GM12874 (cell line): Measurements from ENCODE around the gene CAB39.

Experiments used
- TF ChIP-seq, protein P1 (sequence below): IDR thresholded peaks from 2 replicates; pipeline ENCODE4 v1.5.1; 2011; ENCODE audit warnings: low read depth, mild to moderate bottlenecking, control low read depth, low read length, moderate library complexity; ENCODE audit not compliant: insufficient read depth

Gene CAB39

GRCh38 chr2:230676546-230676945 is 36.1 kb upstream of the CAB39 start:
- TF ChIP-seq, protein P1, sequence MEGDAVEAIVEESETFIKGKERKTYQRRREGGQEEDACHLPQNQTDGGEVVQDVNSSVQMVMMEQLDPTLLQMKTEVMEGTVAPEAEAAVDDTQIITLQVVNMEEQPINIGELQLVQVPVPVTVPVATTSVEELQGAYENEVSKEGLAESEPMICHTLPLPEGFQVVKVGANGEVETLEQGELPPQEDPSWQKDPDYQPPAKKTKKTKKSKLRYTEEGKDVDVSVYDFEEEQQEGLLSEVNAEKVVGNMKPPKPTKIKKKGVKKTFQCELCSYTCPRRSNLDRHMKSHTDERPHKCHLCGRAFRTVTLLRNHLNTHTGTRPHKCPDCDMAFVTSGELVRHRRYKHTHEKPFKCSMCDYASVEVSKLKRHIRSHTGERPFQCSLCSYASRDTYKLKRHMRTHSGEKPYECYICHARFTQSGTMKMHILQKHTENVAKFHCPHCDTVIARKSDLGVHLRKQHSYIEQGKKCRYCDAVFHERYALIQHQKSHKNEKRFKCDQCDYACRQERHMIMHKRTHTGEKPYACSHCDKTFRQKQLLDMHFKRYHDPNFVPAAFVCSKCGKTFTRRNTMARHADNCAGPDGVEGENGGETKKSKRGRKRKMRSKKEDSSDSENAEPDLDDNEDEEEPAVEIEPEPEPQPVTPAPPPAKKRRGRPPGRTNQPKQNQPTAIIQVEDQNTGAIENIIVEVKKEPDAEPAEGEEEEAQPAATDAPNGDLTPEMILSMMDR = no peak

- TF ChIP-seq, protein P1 = no peak
These were observed 35.3 kb upstream of the CAB39 start for GRCh38 chr2:230677201-230677946.

DNA sequence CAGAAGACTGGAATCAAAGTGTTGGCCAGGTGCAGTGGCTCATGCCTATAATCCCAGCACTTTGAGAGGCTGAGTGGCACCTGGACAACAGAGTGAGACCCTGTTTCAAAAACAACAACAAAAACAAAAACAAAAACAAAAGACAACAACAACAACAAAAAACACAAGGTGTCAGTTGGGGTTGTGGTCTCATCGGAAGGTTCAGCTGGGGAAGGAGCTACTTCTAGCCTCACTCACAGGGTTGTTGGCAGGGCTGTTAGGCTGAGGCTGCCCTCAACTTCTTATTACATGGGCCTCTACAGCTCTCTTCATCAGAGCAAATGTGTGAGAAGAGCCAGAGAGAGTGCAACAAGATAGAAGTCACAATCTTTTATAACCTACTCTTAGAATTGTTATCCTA is 34.6 kb upstream of the CAB39 start:
- TF ChIP-seq, protein P1 = no peak

DNA sequence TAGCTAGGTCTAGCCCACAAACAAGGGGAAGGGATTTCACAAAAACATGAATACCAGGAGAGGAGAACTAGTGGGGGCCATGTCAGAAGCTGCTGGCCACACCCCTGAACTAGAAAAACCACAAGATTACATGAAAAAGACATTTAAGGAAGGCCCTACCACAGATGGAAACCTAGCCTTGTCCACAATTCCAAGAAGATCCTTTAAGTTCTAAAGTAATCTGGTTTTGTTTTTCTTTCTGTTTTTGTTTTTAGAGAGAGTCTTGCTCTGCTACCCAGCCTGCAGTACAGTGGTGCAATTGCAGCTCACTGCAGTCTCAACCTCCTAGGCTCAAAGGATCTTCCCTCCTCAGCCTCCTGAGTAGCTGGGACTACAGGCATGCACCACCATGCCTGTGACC is 34.2 kb upstream of the CAB39 start:
- TF ChIP-seq, protein P1 = no peak

DNA sequence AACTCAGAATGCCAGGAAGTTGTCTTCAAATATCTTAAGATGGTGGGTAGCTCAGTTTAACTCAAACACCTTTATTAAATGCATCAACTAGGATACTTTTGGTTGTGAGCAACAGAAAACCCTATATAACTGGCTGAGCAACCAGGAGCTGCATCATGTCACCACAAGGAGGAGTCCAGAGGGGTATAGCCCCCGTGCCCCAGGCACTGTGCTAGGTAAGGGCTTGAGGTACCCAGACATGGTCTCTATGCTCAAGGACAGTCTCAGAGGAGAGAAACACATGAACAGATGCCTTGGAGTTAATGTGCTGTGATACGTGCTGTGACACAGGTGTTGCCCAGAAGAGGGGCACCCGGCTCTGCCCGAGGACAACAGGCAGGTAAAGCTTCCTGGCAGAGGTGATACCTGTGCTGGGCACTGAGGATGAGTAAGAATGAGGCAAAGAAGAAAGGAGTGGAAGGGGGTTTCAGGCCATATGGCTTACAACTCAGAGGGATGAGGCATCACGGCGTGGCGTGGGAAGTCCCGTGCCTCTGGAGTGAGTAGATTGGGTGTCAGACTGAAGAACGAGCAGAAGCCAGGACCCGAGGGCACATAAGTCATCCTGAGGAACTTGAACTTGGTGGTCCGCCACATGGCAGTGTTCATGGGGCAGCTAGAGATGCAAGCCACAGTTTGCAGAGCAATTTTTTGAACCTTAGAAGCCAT is 32.0 kb upstream of the CAB39 start:
- TF ChIP-seq, protein P1 = no peak

DNA sequence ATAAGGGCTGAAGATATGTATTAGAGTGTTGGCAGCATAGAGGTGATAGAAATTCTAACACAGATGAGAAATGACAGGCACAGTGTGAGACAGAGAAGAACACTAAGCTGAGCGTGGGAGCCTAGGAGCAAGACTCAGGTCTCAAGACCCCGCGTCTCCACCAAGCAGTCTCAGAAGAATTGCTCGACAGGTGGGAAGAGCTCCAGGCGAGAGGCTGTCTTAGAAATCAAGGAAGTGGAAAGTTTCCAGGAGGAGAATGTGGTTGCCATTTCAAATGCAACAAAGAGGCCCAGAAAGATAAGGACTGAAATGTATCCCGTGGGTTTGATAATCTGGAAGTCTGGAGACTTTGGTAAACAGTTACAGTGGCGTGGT is 31.5 kb upstream of the CAB39 start:
- TF ChIP-seq, protein P1 = no peak

- TF ChIP-seq, protein P1 = no peak
These were observed 30.1 kb upstream of the CAB39 start for GRCh38 chr2:230682546-230682945.
